Stimulated activated CD8-positive, alpha-beta memory T cell treated with anti-CD3 and anti-CD28 coated beads, Interleukin-12 subunit alpha, Interleukin-12 subunit beta, amount 100 ng/mL, for 4 hours (primary cell): ENCODE results near the gene SALL2.

Experiments used
- DNase-seq: peaks from one replicate; pipeline ENCODE4 v3.0.0-alpha.2; 2020; ENCODE audit warnings: low read depth

SALL2 gene

GRCh38 chr14:21527318-21527679, 1.2 kb upstream of the SALL2 start:
- no peak for DNase-seq

GRCh38 chr14:21526672-21527317, 649 bp upstream of the SALL2 start:
- DNase-seq = no peak

GRCh38 chr14:21525571-21525961, 580 bp downstream of the SALL2 start:
- DNase-seq = no peak

GRCh38 chr14:21524575-21525490, 1.3 kb downstream of the SALL2 start:
- DNase-seq = no peak

- DNase-seq = no peak
These were observed 2.9 kb downstream of the SALL2 start for GRCh38 chr14:21523203-21523602.

GRCh38 chr14:21521501-21521900, 4.6 kb downstream of the SALL2 start:
- DNase-seq = no peak

GRCh38 chr14:21520767-21521166, 5.4 kb downstream of the SALL2 start:
- no peak for DNase-seq

GRCh38 chr14:21518725-21519124, 7.4 kb downstream of the SALL2 start:
- DNase-seq = no peak

- no peak for DNase-seq
These were observed 11.8 kb downstream of the SALL2 start for GRCh38 chr14:21514341-21514740.

- peak; percentile 85 for DNase-seq
These were observed 15.2 kb downstream of the SALL2 start, which contains the start of gene METTL3 for GRCh38 chr14:21510735-21511657. Gene METTL3, minus strand, starts transcription at chr14:21511340. Its CDS starts 117 bp downstream, at chr14:21511223.

- no peak for DNase-seq
These were observed 16.6 kb downstream of the SALL2 start for GRCh38 chr14:21509432-21510143.

GRCh38 chr14:21506557-21506956, 19.6 kb downstream of the SALL2 start:
- no peak for DNase-seq

GRCh38 chr14:21505012-21505553, 21.1 kb downstream of the SALL2 start:
- DNase-seq = no peak

- no peak for DNase-seq
These were observed 22.8 kb downstream of the SALL2 start for GRCh38 chr14:21503376-21503775.

- no peak for DNase-seq
These were observed 24.6 kb downstream of the SALL2 start for GRCh38 chr14:21501568-21501967.

- no peak for DNase-seq
These were observed 27.3 kb downstream of the SALL2 start for GRCh38 chr14:21498540-21499526.

GRCh38 chr14:21496453-21496852, 29.7 kb downstream of the SALL2 start:
- no peak for DNase-seq

- no peak for DNase-seq
These were observed 31.0 kb downstream of the SALL2 start for GRCh38 chr14:21494902-21495762.

- no peak for DNase-seq
These were observed 39.5 kb downstream of the SALL2 start for GRCh38 chr14:21486640-21487087.
